ENCODE data around the gene PRKN. TPM values are rescaled to one million over a fixed set of nuclear protein-coding genes. Genes with fewer than 3 reads are reported as not detected.

The PRKN gene
- total RNA-seq, 1 donor from 2014 or later = 1.3 TPM

DNA sequence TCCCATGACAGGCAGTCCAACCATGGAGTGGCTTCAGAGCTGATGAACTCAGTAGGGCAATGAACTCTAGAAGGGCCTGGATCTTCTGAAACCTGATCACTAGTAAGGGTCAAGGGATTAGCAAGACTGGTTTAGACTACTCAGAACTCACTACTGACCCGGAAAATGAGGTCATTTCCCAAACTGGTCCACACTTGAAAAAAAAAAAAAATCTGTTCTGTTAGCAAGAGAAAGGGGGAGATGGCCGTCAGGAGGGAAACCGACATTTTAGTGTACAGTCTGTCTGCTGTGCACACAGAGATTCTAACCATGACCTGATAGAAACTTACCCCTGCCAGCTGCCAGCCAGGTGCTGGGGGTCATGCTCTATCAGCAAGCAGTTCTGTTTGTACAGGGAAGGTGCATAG is 1191.3 kb downstream of the PRKN start:
- DNase-seq (ENCODE audit: low read depth) = no peak
- Histone ChIP-seq H3K9me3 (ENCODE audit: insufficient read depth, low read depth, low read length) (no peaks in the 10 kb centered on the region), H3K27ac (ENCODE audit: low read depth, low read length) (no peak overlapping the region), H2AFZ (ENCODE audit: low read depth, low read length) (no peak overlapping the region), H3K27me3 (ENCODE audit: insufficient read depth, low read length) (no peaks in the 10 kb centered on the region), H4K20me1 (ENCODE audit: insufficient read depth, low read length) (no peaks in the 10 kb centered on the region), H3K36me3 (ENCODE audit: insufficient read depth, low read length) (no peaks in the 10 kb centered on the region), H3K4me1 (ENCODE audit: insufficient read depth, low read length) (peaks cover 5% of the 10 kb centered on the region), H3K4me3 (ENCODE audit: insufficient read depth, low read depth, low read length) (no peak overlapping the region), H3K9ac (ENCODE audit: low read length) (no peak overlapping the region), H3K4me2 (ENCODE audit: low read length) (no peak overlapping the region), H3K79me2 (ENCODE audit: insufficient read depth, low read length) (no peaks in the 10 kb centered on the region)
- Mint-ChIP-seq H3K9me3 (ENCODE audit: unreplicated experiment) (no peaks in the 10 kb centered on the region), H3K4me1 (ENCODE audit: low read depth, unreplicated experiment) (no peaks in the 10 kb centered on the region), H3K36me3 (ENCODE audit: low read depth, unreplicated experiment) (no peaks in the 10 kb centered on the region), H3K27ac (ENCODE audit: unreplicated experiment) (no peak overlapping the region), H3K4me3 (ENCODE audit: unreplicated experiment) (no peak overlapping the region), H3K27me3 (ENCODE audit: low read depth, unreplicated experiment) (peaks cover 4% of the 10 kb centered on the region)
- FAIRE-seq = no peak
- TF ChIP-seq, protein P1, sequence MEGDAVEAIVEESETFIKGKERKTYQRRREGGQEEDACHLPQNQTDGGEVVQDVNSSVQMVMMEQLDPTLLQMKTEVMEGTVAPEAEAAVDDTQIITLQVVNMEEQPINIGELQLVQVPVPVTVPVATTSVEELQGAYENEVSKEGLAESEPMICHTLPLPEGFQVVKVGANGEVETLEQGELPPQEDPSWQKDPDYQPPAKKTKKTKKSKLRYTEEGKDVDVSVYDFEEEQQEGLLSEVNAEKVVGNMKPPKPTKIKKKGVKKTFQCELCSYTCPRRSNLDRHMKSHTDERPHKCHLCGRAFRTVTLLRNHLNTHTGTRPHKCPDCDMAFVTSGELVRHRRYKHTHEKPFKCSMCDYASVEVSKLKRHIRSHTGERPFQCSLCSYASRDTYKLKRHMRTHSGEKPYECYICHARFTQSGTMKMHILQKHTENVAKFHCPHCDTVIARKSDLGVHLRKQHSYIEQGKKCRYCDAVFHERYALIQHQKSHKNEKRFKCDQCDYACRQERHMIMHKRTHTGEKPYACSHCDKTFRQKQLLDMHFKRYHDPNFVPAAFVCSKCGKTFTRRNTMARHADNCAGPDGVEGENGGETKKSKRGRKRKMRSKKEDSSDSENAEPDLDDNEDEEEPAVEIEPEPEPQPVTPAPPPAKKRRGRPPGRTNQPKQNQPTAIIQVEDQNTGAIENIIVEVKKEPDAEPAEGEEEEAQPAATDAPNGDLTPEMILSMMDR (IDR thresholded peaks at IDR 0.05; ENCODE audit: insufficient read depth, low read depth, low read length) = no peak
- TF ChIP-seq EZH2 (IDR thresholded peaks at IDR 0.05; ENCODE audit: insufficient read depth, low read length) = no peak

DNA sequence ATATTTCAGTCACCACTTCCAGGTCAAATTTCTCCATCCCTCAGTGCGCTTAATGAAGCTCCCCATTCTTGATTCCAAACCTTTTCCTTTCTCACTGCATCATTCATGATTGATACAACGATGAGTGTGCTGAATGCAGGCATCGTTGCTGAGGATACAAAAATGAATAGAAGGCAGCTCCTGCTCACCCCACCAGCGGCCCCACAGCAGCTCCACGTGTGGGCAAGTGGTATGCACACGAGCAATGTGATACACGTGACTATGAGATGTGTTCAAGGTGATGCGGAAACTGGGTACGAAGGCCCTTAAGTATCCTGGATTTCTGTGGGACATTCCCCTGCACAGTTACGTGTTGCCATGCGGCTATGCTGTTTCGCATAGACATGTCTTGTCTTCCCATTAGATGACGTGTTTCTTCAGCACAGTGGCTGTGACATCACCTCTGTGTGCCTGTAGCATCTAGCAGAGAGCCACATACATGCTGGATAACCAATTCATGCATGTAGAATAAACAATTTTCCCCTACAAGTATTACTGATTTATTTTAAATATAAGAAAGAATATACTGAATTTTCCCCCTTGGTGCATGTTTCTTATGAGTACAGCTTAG is 1193.2 kb downstream of the PRKN start:
- H3K27me3 Mint-ChIP-seq (ENCODE audit: low read depth, unreplicated experiment) = peaks cover 4% of the 10 kb centered on the region
- no peak overlapping the region for H3K27ac Mint-ChIP-seq (ENCODE audit: unreplicated experiment)
- H4K20me1 ChIP-seq (ENCODE audit: insufficient read depth, low read length) = no peaks in the 10 kb centered on the region
- H3K79me2 ChIP-seq (ENCODE audit: insufficient read depth, low read length) = no peaks in the 10 kb centered on the region
- FAIRE-seq = no peak
- H3K4me1 Mint-ChIP-seq (ENCODE audit: low read depth, unreplicated experiment) = no peaks in the 10 kb centered on the region
- H3K27me3 ChIP-seq (ENCODE audit: insufficient read depth, low read length) = no peaks in the 10 kb centered on the region
- no peak overlapping the region for H3K9ac ChIP-seq (ENCODE audit: low read length)
- H3K36me3 ChIP-seq (ENCODE audit: insufficient read depth, low read length) = no peaks in the 10 kb centered on the region
- H3K36me3 Mint-ChIP-seq (ENCODE audit: low read depth, unreplicated experiment) = no peaks in the 10 kb centered on the region
- H3K9me3 ChIP-seq (ENCODE audit: insufficient read depth, low read depth, low read length) = no peaks in the 10 kb centered on the region
- no peak overlapping the region for H3K4me2 ChIP-seq (ENCODE audit: low read length)
- H2AFZ ChIP-seq (ENCODE audit: low read depth, low read length) = no peak overlapping the region
- H3K27ac ChIP-seq (ENCODE audit: low read depth, low read length) = no peak overlapping the region
- no peak overlapping the region for H3K4me3 Mint-ChIP-seq (ENCODE audit: unreplicated experiment)
- H3K9me3 Mint-ChIP-seq (ENCODE audit: unreplicated experiment) = no peaks in the 10 kb centered on the region
- no peak for DNase-seq (ENCODE audit: low read depth)
- H3K4me1 ChIP-seq (ENCODE audit: insufficient read depth, low read length) = peaks cover 5% of the 10 kb centered on the region
- no peak for TF ChIP-seq EZH2 (IDR thresholded peaks at IDR 0.05; ENCODE audit: insufficient read depth, low read length)
- TF ChIP-seq, protein P1 (IDR thresholded peaks at IDR 0.05; ENCODE audit: insufficient read depth, low read depth, low read length) = no peak
- no peak overlapping the region for H3K4me3 ChIP-seq (ENCODE audit: insufficient read depth, low read depth, low read length)

DNA sequence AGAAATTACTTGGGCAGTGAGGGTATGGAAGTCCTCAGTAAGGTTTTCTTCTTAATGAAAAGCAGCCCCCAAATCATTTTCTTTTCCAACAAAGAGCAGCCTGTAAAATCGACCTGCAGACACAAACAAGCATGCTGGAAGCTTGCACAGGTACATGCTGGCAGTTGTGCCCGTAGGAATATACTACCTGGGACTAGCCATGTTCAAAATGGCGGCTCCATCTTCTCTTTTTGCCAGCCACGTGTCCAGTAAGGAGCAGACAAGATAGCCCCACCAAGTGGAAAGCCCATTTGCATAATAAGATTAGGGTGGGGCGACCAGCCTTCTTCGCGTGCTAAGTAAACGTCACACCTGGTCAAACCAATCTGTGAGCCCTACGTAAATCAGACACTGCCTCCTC is 1194.3 kb downstream of the PRKN start:
- no peak overlapping the region for H3K27ac ChIP-seq (ENCODE audit: low read depth, low read length)
- no peak for DNase-seq (ENCODE audit: low read depth)
- H3K9me3 ChIP-seq (ENCODE audit: insufficient read depth, low read depth, low read length) = no peaks in the 10 kb centered on the region
- H2AFZ ChIP-seq (ENCODE audit: low read depth, low read length) = no peak overlapping the region
- H3K4me3 ChIP-seq (ENCODE audit: insufficient read depth, low read depth, low read length) = no peak overlapping the region
- H3K9me3 Mint-ChIP-seq (ENCODE audit: unreplicated experiment) = no peaks in the 10 kb centered on the region
- no peak overlapping the region for H3K4me2 ChIP-seq (ENCODE audit: low read length)
- H3K4me3 Mint-ChIP-seq (ENCODE audit: unreplicated experiment) = no peak overlapping the region
- no peak overlapping the region for H3K9ac ChIP-seq (ENCODE audit: low read length)
- H3K36me3 ChIP-seq (ENCODE audit: insufficient read depth, low read length) = no peaks in the 10 kb centered on the region
- H4K20me1 ChIP-seq (ENCODE audit: insufficient read depth, low read length) = no peaks in the 10 kb centered on the region
- no peak overlapping the region for H3K27ac Mint-ChIP-seq (ENCODE audit: unreplicated experiment)
- H3K27me3 ChIP-seq (ENCODE audit: insufficient read depth, low read length) = no peaks in the 10 kb centered on the region
- H3K36me3 Mint-ChIP-seq (ENCODE audit: low read depth, unreplicated experiment) = no peaks in the 10 kb centered on the region
- H3K4me1 Mint-ChIP-seq (ENCODE audit: low read depth, unreplicated experiment) = no peaks in the 10 kb centered on the region
- H3K79me2 ChIP-seq (ENCODE audit: insufficient read depth, low read length) = no peaks in the 10 kb centered on the region
- TF ChIP-seq, protein P1 (IDR thresholded peaks at IDR 0.05; ENCODE audit: insufficient read depth, low read depth, low read length) = no peak
- TF ChIP-seq EZH2 (IDR thresholded peaks at IDR 0.05; ENCODE audit: insufficient read depth, low read length) = no peak
- H3K27me3 Mint-ChIP-seq (ENCODE audit: low read depth, unreplicated experiment) = no peaks in the 10 kb centered on the region
- no peak for FAIRE-seq
- H3K4me1 ChIP-seq (ENCODE audit: insufficient read depth, low read length) = peaks cover 5% of the 10 kb centered on the region
